CD4-positive, alpha-beta T cell treated with Interleukin-6 at 100 ng/mL for 8 hours (primary cell): ENCODE measurements around the gene ZNF467.

Experiments
- DNase-seq: peaks from one replicate; pipeline ENCODE4 v3.0.0-alpha.2; 2020; ENCODE audit warnings: mixed read lengths, low spot score

Gene ZNF467

GRCh38 chr7:149727899-149728476, 45.4 kb downstream of the ZNF467 start:
- DNase-seq: no peak

GRCh38 chr7:149727053-149727898, 46.1 kb downstream of the ZNF467 start:
- no peak for DNase-seq

- no peak for DNase-seq
Measured at GRCh38 chr7:149725916-149726315, 47.5 kb downstream of the ZNF467 start.

GRCh38 chr7:149725426-149725821, 48.0 kb downstream of the ZNF467 start:
- DNase-seq: no peak

- no peak for DNase-seq
Measured at GRCh38 chr7:149724661-149725425, 48.5 kb downstream of the ZNF467 start.

- no peak for DNase-seq
Measured at GRCh38 chr7:149723795-149724495, 49.4 kb downstream of the ZNF467 start.

- no peak for DNase-seq
Measured at GRCh38 chr7:149723082-149723767, 50.2 kb downstream of the ZNF467 start.

- DNase-seq: no peak
Measured at GRCh38 chr7:149722356-149722957, 50.9 kb downstream of the ZNF467 start.

- no peak for DNase-seq
Measured at GRCh38 chr7:149721084-149721601, 52.2 kb downstream of the ZNF467 start.

GRCh38 chr7:149720372-149721083, 52.9 kb downstream of the ZNF467 start:
- DNase-seq: no peak

GRCh38 chr7:149719912-149720335, 53.5 kb downstream of the ZNF467 start:
- no peak for DNase-seq

- DNase-seq: no peak
Measured at GRCh38 chr7:149719050-149719899, 54.1 kb downstream of the ZNF467 start.

GRCh38 chr7:149718730-149719049, 54.7 kb downstream of the ZNF467 start:
- DNase-seq: no peak

- DNase-seq: no peak
Measured at GRCh38 chr7:149717481-149717880, 55.9 kb downstream of the ZNF467 start.

- DNase-seq: no peak
Measured at GRCh38 chr7:149716932-149717307, 56.5 kb downstream of the ZNF467 start.

GRCh38 chr7:149716007-149716931, 57.1 kb downstream of the ZNF467 start:
- no peak for DNase-seq

GRCh38 chr7:149715476-149715875, 57.9 kb downstream of the ZNF467 start:
- no peak for DNase-seq

- DNase-seq: no peak
Measured at GRCh38 chr7:149714910-149715471, 58.4 kb downstream of the ZNF467 start.
